Kidney epithelial cell (primary cell): Measurements from ENCODE around the gene GBE1. TPM values are rescaled to one million over a fixed set of nuclear protein-coding genes. Genes with fewer than 3 reads are reported as not detected.

Experiments
- DNase-seq: peaks from one replicate; pipeline ENCODE4 v3.0.0-alpha.2; 2010; ENCODE audit warnings: low read depth
- H3K27me3 ChIP-seq: 2 replicates; pipeline ENCODE4 v1.6.0; 2011; ENCODE audit warnings: low read length; ENCODE audit not compliant: control insufficient read depth, insufficient read depth
- H3K36me3 ChIP-seq: 2 replicates; pipeline ENCODE4 v1.5.1; 2011; ENCODE audit warnings: low read length; ENCODE audit not compliant: control insufficient read depth, insufficient read depth
- H3K4me3 ChIP-seq: 2 replicates; pipeline ENCODE4 v1.5.1; 2011; ENCODE audit warnings: low read depth, mild to moderate bottlenecking, control low read depth, low read length
- CTCF ChIP-seq: IDR thresholded peaks from 2 replicates; pipeline ENCODE4 v1.5.1; 2011; ENCODE audit warnings: mild to moderate bottlenecking, moderate library complexity, low read length, control low read depth, inconsistent platforms; ENCODE audit not compliant: insufficient read depth, poor library complexity, severe bottlenecking
- total RNA-seq: library from RNA; depleted of rRNA; stranded (reverse); fragments of >200 nt; gene quantifications from 2 replicates; pipeline ENCODE4 v1.2.3, GENCODE V29; 2015

GBE1 gene
- total RNA-seq, 1 donor from 2014 or later, result 30.8 TPM

- DNase-seq, result no peak
Observed at GRCh38 chr3:81483046-81483445, 278.4 kb downstream of the GBE1 start.

GRCh38 chr3:81477740-81478139, 283.7 kb downstream of the GBE1 start:
- no peak for DNase-seq
- no peaks in the 10 kb centered on the region for H3K27me3 ChIP-seq
- H3K36me3 ChIP-seq, result no peaks in the 10 kb centered on the region
- no peak overlapping the region for H3K4me3 ChIP-seq
- TF ChIP-seq CTCF, result no peak

More at GRCh38 chr3:81483046-81483445, 278.4 kb downstream of the GBE1 start:
- Histone ChIP-seq H3K36me3 (no peaks in the 10 kb centered on the region), H3K4me3 (no peak overlapping the region), H3K27me3 (no peaks in the 10 kb centered on the region)
- TF ChIP-seq CTCF, result no peak

- H3K36me3 ChIP-seq, result no peaks in the 10 kb centered on the region
- no peak overlapping the region for H3K4me3 ChIP-seq
- DNase-seq, result no peak
- no peak for TF ChIP-seq CTCF
- no peaks in the 10 kb centered on the region for H3K27me3 ChIP-seq
Observed at GRCh38 chr3:81476692-81477091, 284.8 kb downstream of the GBE1 start.

- Histone ChIP-seq H3K36me3 (no peaks in the 10 kb centered on the region), H3K27me3 (no peaks in the 10 kb centered on the region), H3K4me3 (no peak overlapping the region)
- TF ChIP-seq CTCF, result no peak
- no peak for DNase-seq
Observed at GRCh38 chr3:81472600-81473362, 288.7 kb downstream of the GBE1 start.

- Histone ChIP-seq H3K4me3 (no peak overlapping the region), H3K36me3 (no peaks in the 10 kb centered on the region), H3K27me3 (no peaks in the 10 kb centered on the region)
- no peak for DNase-seq
- TF ChIP-seq CTCF, result no peak
Observed at GRCh38 chr3:81470524-81471278, 290.7 kb downstream of the GBE1 start.
